UCSD-AML1 (cell line): Measurements from ENCODE around the gene NF1.
"Not testable (repeated sequence)": the region's sequence is repeated elsewhere in the genome, so short reads cannot be mapped to it uniquely, and the experiment has no call there.

Experiments
- DNase-seq: peaks from one replicate; lab custom pipeline; 2025; ENCODE audit not compliant: unreplicated experiment; lab: John Stamatoyannopoulos, UW

The NF1 gene

DNA sequence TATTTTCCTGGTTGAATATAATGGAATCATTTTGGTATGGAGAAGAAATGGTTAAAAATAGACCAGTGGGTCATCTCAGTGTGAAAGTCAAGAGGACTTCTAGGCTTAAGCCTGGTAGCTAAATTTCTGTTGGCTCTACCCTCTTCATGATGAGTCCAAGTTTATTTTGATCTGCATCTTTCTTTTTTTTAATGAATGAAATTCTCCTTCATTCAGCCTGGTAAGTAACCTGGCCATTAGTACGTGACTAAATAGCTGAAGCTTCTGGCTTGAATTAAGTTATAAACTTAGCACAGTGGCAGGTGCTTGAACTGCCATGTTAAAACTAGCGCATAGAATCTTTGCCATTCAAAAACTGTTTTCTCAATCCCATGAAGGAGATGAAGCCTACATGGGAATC is 28.0 kb downstream of the NF1 start:
- DNase-seq = no peak

DNA sequence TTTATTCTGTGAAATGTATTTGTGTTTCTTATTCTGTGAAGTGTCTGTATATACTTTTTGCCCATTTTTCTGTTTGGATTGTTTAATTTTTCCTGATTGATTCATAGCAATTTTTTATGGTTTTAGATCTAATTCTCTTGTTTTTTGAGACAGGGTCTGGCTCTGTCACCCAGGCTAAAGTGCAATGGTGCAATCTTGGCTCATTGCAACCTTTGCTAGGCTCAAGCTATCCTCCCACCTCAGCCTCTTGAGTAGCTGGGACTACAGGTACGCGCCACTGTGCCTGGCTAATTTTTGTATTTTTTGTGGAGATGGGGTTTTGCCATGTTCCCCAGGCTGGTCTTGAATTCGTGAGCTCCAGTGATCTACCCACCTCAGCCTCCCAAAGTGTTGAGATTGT is 31.5 kb downstream of the NF1 start:
- no peak for DNase-seq

DNA sequence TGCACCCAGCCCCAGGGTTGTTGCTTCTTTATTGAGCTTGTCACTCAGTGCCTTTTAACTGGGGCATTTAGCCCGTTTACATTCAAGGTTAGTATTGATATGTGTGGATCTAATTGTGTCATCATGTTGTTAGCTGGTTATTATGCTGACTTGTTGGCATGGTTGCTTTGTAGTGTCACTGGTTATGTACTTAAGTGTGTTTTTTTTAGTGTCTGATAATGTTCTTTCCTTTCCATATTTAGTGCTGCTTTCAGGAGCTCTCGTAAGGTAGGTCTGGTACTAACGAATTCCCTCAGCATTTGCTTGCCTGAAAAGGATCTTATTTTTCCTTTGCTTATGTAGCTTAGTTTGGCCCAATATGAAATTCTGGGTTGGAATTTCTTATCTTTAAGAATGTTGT is 33.5 kb downstream of the NF1 start:
- no peak for DNase-seq

GRCh38 chr17:31130286-31131224 is 35.8 kb downstream of the NF1 start:
- no peak for DNase-seq

- DNase-seq = no peak
These were observed 36.5 kb downstream of the NF1 start for GRCh38 chr17:31131299-31131698.

DNA sequence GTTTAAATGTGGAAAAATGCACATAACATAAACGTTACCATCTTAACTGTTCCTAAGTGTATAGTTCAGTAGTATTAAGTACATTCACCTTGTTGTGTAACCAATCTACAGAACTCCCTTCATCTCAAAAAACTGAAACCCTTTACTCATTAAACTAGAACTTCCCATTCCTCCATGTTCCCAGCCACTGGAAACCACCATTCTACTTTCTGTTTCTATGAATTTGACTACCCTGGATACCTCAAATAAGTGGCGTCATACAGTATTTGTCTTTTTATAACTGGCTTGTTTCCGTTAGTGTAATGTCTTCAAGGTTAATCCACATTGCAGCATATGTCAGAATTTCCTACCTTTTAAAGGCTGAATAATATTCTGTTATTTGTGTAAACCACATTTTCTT is 38.2 kb downstream of the NF1 start:
- DNase-seq = no peak

GRCh38 chr17:31134576-31134975 is 39.8 kb downstream of the NF1 start:
- no peak for DNase-seq

- no peak for DNase-seq
These were observed 41.5 kb downstream of the NF1 start for GRCh38 chr17:31136319-31136718.

GRCh38 chr17:31140111-31140510 is 45.3 kb downstream of the NF1 start:
- DNase-seq = no peak

- DNase-seq = no peak
These were observed 49.7 kb downstream of the NF1 start for GRCh38 chr17:31144428-31144827.

GRCh38 chr17:31144836-31145235 is 50.1 kb downstream of the NF1 start:
- no peak for DNase-seq

GRCh38 chr17:31147507-31148202 is 52.9 kb downstream of the NF1 start:
- no peak for DNase-seq

DNA sequence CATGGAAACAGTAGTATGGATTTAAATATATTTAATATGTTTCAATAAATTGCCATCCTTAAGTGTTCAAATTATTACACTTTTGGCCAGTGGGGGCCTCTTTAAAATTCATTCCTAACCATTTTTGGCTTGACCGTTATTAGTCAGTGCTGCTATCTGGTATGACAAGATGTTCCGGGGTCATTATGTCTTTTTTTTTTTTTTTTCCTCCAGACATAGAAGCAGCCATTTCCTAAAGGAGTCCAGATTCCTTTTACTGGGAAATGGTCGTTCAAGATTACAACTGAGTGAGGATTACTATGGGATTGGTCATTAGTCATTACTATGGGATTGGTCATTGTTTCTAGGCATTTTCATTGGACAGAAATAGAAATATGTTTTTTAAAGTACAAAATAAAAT is 53.4 kb downstream of the NF1 start:
- DNase-seq = no peak

DNA sequence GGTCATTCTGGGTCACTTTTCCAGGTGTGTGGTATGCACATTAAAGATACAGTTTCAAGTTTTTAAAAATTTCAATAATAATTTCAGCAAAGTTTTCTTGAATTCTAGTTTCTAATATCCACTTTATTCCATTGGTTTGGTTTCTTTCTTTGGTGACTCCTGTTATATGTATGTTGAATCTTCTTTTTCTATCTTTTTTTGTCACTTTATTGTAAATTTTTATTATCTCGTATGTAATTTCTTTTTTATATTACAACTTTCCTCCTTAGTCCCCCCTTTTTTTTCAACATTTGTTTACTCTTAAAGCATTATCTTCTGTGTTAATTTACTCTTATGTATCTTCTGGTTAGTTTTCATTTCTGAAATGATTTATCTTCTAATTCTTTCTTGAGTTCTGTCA is 57.5 kb downstream of the NF1 start:
- no peak for DNase-seq

- DNase-seq = no peak
These were observed 60.5 kb downstream of the NF1 start for GRCh38 chr17:31155208-31155810.

GRCh38 chr17:31156326-31156725 is 61.5 kb downstream of the NF1 start:
- DNase-seq = no peak

GRCh38 chr17:31156864-31157263 is 62.1 kb downstream of the NF1 start:
- DNase-seq = not testable (repeated sequence)

DNA sequence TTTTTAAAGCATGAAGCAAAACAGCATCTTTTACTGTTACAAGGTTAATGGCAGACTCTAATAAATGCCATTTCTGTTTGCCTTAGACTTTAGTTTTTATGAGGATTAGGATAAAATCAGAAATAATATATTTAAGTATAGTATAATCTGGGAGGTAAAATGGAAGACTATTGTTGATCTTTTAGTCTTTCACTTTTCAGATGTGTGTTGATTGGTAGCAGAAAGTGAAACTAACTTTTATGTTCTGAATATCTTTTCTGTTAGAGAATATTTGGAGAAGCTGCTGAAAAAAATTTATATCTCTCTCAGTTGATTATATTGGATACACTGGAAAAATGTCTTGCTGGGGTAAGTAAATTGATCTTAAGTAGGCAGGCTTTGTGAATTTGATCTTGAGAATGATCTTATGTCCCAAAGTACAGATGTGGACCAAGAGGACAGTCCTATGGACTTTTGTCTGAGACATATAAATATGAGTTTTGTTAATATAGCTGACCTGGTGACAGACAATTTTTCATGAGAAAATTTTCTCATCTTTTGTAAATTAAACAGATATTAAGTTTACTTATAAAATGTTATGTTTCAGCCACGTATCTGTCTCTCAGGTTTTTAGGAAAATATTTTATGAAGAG is 64.1 kb downstream of the NF1 start:
- no peak for DNase-seq

- no peak for DNase-seq
These were observed 68.5 kb downstream of the NF1 start for GRCh38 chr17:31163091-31163781.

- no peak for DNase-seq
These were observed 72.3 kb downstream of the NF1 start for GRCh38 chr17:31167111-31167510.

DNA sequence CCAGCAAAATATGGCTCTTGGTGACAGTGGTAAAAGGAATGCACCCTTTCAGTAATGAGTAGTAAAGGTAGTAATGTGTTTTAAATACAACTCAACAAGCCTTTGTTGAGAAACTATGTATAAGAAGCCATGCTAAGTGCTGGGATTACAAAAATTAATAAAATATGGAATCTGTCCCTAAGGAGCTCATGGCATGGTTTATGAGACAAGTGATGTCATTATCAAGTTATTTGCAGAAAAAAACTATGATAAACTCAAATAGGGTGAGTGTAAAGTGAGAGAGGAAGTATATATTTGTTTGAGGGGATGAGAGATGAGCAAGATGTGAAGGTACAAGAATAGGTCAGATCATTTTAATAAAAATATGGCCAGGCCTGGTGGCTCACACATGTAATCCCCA is 76.9 kb downstream of the NF1 start:
- no peak for DNase-seq
